Neuronal stem cell (in vitro differentiated cells): ENCODE data around the gene ERBIN.
"Not testable (repeated sequence)": the region's sequence is repeated elsewhere in the genome, so short reads cannot be mapped to it uniquely, and the experiment has no call there.

Experiments used
- DNase-seq: peaks from one replicate; pipeline ENCODE4 v3.0.0-alpha.2; 2013; ENCODE audit warnings: low spot score
- H2AFZ ChIP-seq: one replicate; pipeline ENCODE4 v1.6.1; 2013; ENCODE audit warnings: mild to moderate bottlenecking, low read length, inconsistent platforms
- H2AK5ac ChIP-seq: 2 replicates; pipeline ENCODE4 v1.6.1; 2013; ENCODE audit warnings: low read depth, mild to moderate bottlenecking, inconsistent platforms, low read length, moderate library complexity, mixed read lengths
- H2BK120ac ChIP-seq: 2 replicates; pipeline ENCODE4 v1.6.1; 2013; ENCODE audit warnings: low read depth, mild to moderate bottlenecking, inconsistent platforms, low read length, moderate library complexity, mixed read lengths
- H2BK12ac ChIP-seq: one replicate; pipeline ENCODE4 v1.6.1; 2013; ENCODE audit warnings: low read length, inconsistent platforms
- H2BK15ac ChIP-seq: 2 replicates; pipeline ENCODE4 v1.6.1; 2013; ENCODE audit warnings: mild to moderate bottlenecking, low read length, inconsistent platforms, mixed read lengths
- H2BK5ac ChIP-seq: one replicate; pipeline ENCODE4 v1.6.1; 2013; ENCODE audit warnings: inconsistent platforms, mild to moderate bottlenecking, low read length, moderate library complexity
- H3K14ac ChIP-seq: one replicate; pipeline ENCODE4 v1.6.1; 2013; ENCODE audit warnings: low read length, inconsistent platforms
- H3K18ac ChIP-seq: 2 replicates; pipeline ENCODE4 v1.6.1; 2013; ENCODE audit warnings: low read length, inconsistent platforms
- H3K23ac ChIP-seq: 2 replicates; pipeline ENCODE4 v1.6.1; 2013; ENCODE audit warnings: low read depth, mild to moderate bottlenecking, mixed read lengths, low read length, inconsistent platforms; ENCODE audit not compliant: poor library complexity
- H3K27ac ChIP-seq: replicated peaks from 3 replicates; pipeline ENCODE4 v1.5.1; 2013; ENCODE audit warnings: low read length, inconsistent platforms
- H3K27me3 ChIP-seq, 3 experiments: 2 replicates each; pipeline ENCODE4 v1.6.1; 2013; ENCODE audit warnings: low read length in 3 of 3, mild to moderate bottlenecking in 2 of 3, inconsistent platforms in 1 of 3, low read depth in 1 of 3, mixed read lengths in 1 of 3, moderate library complexity in 1 of 3; ENCODE audit not compliant: control insufficient read depth in 3 of 3, insufficient read depth in 3 of 3
- H3K36me3 ChIP-seq, 2 donors: replicated peaks in 1 of 2; 2 replicates each; pipeline ENCODE4 v1.6.1; 2013; ENCODE audit warnings: low read length in 2 of 2; ENCODE audit not compliant: control insufficient read depth in 2 of 2, insufficient read depth in 2 of 2
- H3K4ac ChIP-seq: 2 replicates; pipeline ENCODE4 v1.6.1; 2013; ENCODE audit warnings: inconsistent platforms, mild to moderate bottlenecking, low read length, moderate library complexity
- H3K4me1 ChIP-seq, 2 donors: 1 replicate in 1 of 2; 2 replicates in 1 of 2; pipeline ENCODE4 v1.6.1; 2013; ENCODE audit warnings: low read length in 2 of 2, low read depth in 1 of 2; ENCODE audit not compliant: control insufficient read depth in 2 of 2, insufficient read depth in 1 of 2
- H3K4me2 ChIP-seq: one replicate; pipeline ENCODE4 v1.6.1; 2013; ENCODE audit warnings: mild to moderate bottlenecking, low read length, inconsistent platforms; ENCODE audit not compliant: insufficient read depth, poor library complexity, severe bottlenecking
- H3K4me3 ChIP-seq, 2 donors: 2 replicates each; pipeline ENCODE4 v1.5.1; 2013; ENCODE audit warnings: low read length in 2 of 2, mild to moderate bottlenecking in 2 of 2, inconsistent platforms in 1 of 2, moderate library complexity in 1 of 2
- H3K79me1 ChIP-seq: one replicate; pipeline ENCODE4 v1.6.1; 2013; ENCODE audit warnings: low read depth, mild to moderate bottlenecking, inconsistent platforms, low read length, moderate library complexity
- H3K9ac ChIP-seq: one replicate; pipeline ENCODE4 v1.6.1; 2013; ENCODE audit warnings: mild to moderate bottlenecking, low read depth, low read length, inconsistent platforms; ENCODE audit not compliant: poor library complexity
- H3K9me3 ChIP-seq, 2 donors: replicated peaks in 1 of 2; 2 replicates each; pipeline versions ENCODE3 to v1.6.1; 2013; ENCODE audit warnings: low read length in 2 of 2, mild to moderate bottlenecking in 2 of 2, inconsistent platforms in 1 of 2, low read depth in 1 of 2, mixed read lengths in 1 of 2, moderate library complexity in 1 of 2; ENCODE audit not compliant: control insufficient read depth in 2 of 2, insufficient read depth in 1 of 2
- H4K8ac ChIP-seq: one replicate; pipeline ENCODE4 v1.6.1; 2013; ENCODE audit warnings: low read depth, mild to moderate bottlenecking, inconsistent platforms, low read length, moderate library complexity
- H4K91ac ChIP-seq: one replicate; pipeline ENCODE4 v1.6.1; 2013; ENCODE audit warnings: low read length, low read depth, mild to moderate bottlenecking, inconsistent platforms; ENCODE audit not compliant: poor library complexity
- WGBS, 2 donors: extraction: QIAGEN DNeasy Blood & Tissue Kit; methylation state at CpG; one replicate each; pipeline ENCODE4 v1.1.7; 2013; ENCODE audit warnings: missing lambda C conversion rate in 2 of 2, mixed read lengths in 1 of 2; ENCODE audit not compliant: insufficient read length in 2 of 2, insufficient replicate concordance in 1 of 2; ENCODE audit errors: extremely low coverage in 2 of 2; 5-methylcytosine and 5-hydroxymethylcytosine counted together

The ERBIN gene

GRCh38 chr5:65882278-65882677 is 44.1 kb upstream of the ERBIN start:
- Histone ChIP-seq H3K27me3 (peaks cover 0 to 8% (median 0%) of the 10 kb centered on the region in 3 experiments), H2BK15ac (no peak overlapping the region), H3K4me2 (no peak overlapping the region), H2BK12ac (no peak overlapping the region), H2BK120ac (no peak overlapping the region), H4K8ac (no peak overlapping the region), H3K36me3 (no peaks in the 10 kb centered on the region), H2AFZ (no peak overlapping the region), H3K4me3 (no peak overlapping the region), H2BK5ac (no peak overlapping the region), H3K4ac (no peak overlapping the region), H3K27ac (no peak overlapping the region), H3K23ac (no peak overlapping the region), H3K79me1 (no peaks in the 10 kb centered on the region), H2AK5ac (no peak overlapping the region), H3K14ac (no peak overlapping the region), H3K18ac (no peak overlapping the region), H3K4me1 (no peaks in the 10 kb centered on the region), H3K9ac (no peak overlapping the region), H3K9me3 (no peaks in the 10 kb centered on the region), H4K91ac (no peak overlapping the region)
- WGBS, 2 donors = no CpG with 5 or more reads among the region's 2 CpGs
- DNase-seq = no peak

- Histone ChIP-seq H3K27me3 (peaks cover 0 to 8% (median 0%) of the 10 kb centered on the region in 3 experiments), H3K4ac (no peak overlapping the region), H4K8ac (no peak overlapping the region), H2AK5ac (no peak overlapping the region), H3K18ac (no peak overlapping the region), H2AFZ (no peak overlapping the region), H3K9me3 (no peaks in the 10 kb centered on the region), H3K14ac (no peak overlapping the region), H4K91ac (no peak overlapping the region), H3K9ac (no peak overlapping the region), H3K79me1 (no peaks in the 10 kb centered on the region), H3K4me1 (no peaks in the 10 kb centered on the region), H2BK120ac (no peak overlapping the region), H3K27ac (no peak overlapping the region), H2BK5ac (no peak overlapping the region), H3K23ac (no peak overlapping the region), H3K4me3 (no peak overlapping the region), H2BK15ac (no peak overlapping the region), H3K4me2 (no peak overlapping the region), H2BK12ac (no peak overlapping the region), H3K36me3 (no peaks in the 10 kb centered on the region)
- no peak for DNase-seq
- no CpG with 5 or more reads among the region's 4 CpGs for WGBS, 2 donors
Observed at GRCh38 chr5:65883461-65883860, 42.9 kb upstream of the ERBIN start.

GRCh38 chr5:65886387-65886786 is 40.0 kb upstream of the ERBIN start:
- no peak overlapping the region for H3K4me3 ChIP-seq
- no peak for DNase-seq

GRCh38 chr5:65892024-65892423 is 34.4 kb upstream of the ERBIN start:
- H4K91ac ChIP-seq, H3K4me1 ChIP-seq, H3K9me3 ChIP-seq, H2BK120ac ChIP-seq, H3K14ac ChIP-seq, H3K18ac ChIP-seq, H2AK5ac ChIP-seq, H3K79me1 ChIP-seq, H4K8ac ChIP-seq, H3K27me3 ChIP-seq, H3K27ac ChIP-seq, H3K4me2 ChIP-seq, H2AFZ ChIP-seq, H3K36me3 ChIP-seq, H2BK12ac ChIP-seq, H3K4me3 ChIP-seq, H3K9ac ChIP-seq, H3K23ac ChIP-seq, H3K4ac ChIP-seq, DNase-seq, H2BK5ac ChIP-seq, H2BK15ac ChIP-seq: not testable (repeated sequence)
- no CpG with 5 or more reads among the region's 2 CpGs for WGBS, 2 donors

More at GRCh38 chr5:65886387-65886786, 40.0 kb upstream of the ERBIN start:
- Histone ChIP-seq H2BK5ac (no peak overlapping the region), H2BK120ac (no peak overlapping the region), H3K4ac (no peak overlapping the region), H3K27ac (no peak overlapping the region), H2AK5ac (no peak overlapping the region), H3K4me2 (no peak overlapping the region), H2AFZ (no peak overlapping the region), H2BK15ac (no peak overlapping the region), H3K18ac (no peak overlapping the region), H3K4me1 (no peaks in the 10 kb centered on the region), H2BK12ac (no peak overlapping the region), H3K36me3 (no peaks in the 10 kb centered on the region), H3K27me3 (peaks cover 0 to 8% (median 0%) of the 10 kb centered on the region in 3 experiments), H3K14ac (no peak overlapping the region), H3K9me3 (no peaks in the 10 kb centered on the region), H3K79me1 (no peaks in the 10 kb centered on the region), H3K23ac (no peak overlapping the region), H4K8ac (no peak overlapping the region), H3K9ac (no peak overlapping the region), H4K91ac (no peak overlapping the region)
- no CpG with 5 or more reads among the region's 7 CpGs for WGBS, 2 donors
